NCI-H446 (cell line): ENCODE data around the gene CMTM5.
A peak's percentile ranks its signal among the peaks of the same experiment; 100 is the strongest.
"Not testable (repeated sequence)": the region's sequence is repeated elsewhere in the genome, so short reads cannot be mapped to it uniquely, and the experiment has no call there.

ENCODE experiments used
- DNase-seq, 2 experiments: peaks; one replicate each; lab custom pipeline; 2025; lab: John Stamatoyannopoulos, UW

Gene CMTM5

GRCh38 chr14:23378612-23379220 lies 1.9 kb downstream of the CMTM5 start:
- no peak for DNase-seq

GRCh38 chr14:23379366-23380196 lies 2.7 kb downstream of the CMTM5 start:
- peak; percentile 4 to 41 for DNase-seq

DNA sequence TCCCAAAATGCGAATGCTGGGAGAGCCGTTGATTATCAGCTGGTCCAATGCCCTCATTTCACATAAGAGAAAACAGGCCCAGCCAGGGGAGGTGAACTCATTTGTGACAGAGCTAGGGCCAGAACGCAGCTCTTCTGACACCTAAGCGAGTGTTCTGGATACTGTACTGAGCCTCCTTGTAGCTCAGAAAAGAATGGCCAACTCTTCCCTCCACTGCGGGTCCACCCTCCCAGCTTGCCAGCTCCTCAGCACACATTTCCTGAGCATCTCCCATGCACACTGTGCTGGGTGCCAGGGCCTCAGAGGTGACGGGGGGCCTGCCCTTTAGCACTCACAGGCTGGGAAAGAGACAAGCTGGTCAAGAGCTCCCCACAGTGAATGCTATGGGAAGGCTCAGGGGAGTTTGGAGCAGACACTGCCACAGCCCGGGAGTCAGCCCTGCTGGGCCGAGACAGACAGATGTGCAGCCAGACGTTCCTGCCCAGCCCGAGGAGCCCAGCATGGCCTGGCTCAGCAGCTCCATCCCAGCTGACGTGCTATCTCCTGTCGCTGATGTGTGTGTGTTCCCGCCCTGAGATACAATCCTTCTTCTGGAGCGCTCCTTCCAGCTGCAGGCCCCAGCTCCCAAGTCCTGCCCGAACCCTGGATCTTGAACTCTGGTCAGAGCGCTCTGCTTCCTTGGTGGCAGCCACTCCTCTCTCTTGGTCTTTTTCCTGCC lies 3.5 kb downstream of the CMTM5 start:
- DNase-seq, result no peak

- DNase-seq, result no peak
Observed at GRCh38 chr14:23380976-23381375, 4.1 kb downstream of the CMTM5 start.

DNA sequence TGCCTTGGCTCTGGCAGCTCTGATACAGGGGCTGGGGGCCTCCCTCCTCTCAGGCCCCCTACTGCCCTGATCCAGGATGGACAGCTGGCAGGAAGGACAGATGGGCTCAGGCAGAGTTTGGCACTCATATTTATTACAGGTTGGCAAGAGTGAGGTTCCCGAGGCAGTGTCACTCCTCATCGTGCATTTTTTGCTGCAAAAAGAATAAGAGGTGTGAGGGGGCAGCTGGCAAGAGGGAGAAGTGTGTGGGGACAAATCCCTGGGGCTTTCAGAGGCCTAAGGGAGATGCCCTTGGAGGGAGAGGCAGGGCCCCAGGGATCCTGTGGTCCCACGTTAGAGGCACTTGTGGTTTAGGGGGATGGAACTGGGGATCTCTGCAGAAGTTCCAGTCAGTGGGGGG lies 5.0 kb downstream of the CMTM5 start:
- DNase-seq, result no peak

- DNase-seq, result no peak
Observed at GRCh38 chr14:23382276-23382675, 5.4 kb downstream of the CMTM5 start.

DNA sequence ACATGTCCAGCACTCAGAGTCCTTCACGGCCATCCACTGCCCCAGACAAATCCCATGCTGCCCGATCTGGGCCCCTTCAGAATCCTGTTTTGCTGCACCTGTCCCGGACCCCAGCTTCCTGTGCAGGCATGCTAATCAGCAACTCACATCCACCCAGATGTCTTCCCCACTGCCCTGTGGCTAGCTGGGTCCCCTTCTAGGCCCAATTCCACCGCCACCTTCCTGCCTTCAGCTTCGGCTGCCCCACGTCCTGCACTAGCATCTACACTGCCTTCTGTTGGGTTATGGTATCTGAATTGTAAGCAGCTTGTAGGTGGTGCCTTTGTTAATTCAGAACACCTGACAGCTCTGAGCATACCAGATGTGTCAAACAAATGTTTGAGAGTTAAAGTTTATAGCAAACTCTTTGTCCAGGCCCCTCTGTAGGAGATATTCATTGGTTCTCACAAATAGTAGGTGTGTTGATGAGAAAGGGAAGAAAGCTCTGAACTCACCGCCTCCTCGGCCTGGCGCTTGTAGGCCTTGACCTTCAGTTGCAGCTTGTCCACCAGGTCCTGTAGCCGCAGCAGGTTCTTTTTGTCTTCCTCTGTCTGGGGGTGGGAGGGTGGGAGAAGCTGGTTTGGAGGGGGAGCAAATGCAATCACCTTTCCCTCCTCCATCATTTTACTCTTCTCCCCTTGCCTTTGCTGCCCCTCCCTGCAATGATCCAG lies 6.0 kb downstream of the CMTM5 start:
- no peak for DNase-seq

DNA sequence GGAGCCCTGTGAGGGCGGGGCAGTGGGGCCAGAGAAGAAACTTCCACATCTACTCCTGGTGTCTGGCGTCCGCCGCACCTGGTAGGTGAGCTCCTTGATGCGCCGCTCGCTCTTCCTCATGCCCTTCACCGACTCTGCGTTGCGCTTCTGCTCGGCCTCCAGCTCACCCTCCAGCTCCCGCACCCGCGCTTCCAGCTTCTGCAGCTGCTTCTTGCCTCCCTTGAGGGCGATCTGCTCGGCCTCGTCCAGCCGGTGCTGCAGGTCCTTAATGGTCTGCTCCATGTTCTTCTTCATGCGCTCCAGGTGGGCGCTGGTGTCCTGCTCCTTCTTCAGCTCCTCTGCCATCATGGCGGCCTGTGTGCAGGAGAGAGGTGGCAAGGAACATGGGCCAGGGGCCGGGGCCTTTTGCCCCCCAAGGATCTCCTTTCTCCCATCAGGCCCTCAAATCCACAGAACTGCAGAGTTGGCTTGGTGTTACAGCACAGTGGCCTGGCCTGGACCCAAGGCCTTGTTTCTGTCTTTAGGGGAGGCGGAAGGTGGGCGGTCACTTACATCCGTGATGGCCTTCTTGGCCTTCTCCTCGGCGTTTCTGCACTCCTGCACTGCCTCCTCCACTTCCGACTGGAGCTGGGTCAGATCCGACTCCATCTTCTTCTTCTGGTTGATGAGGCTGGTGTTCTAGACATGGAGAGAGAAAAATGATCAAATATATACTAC lies 7.7 kb downstream of the CMTM5 start:
- no peak for DNase-seq

DNA sequence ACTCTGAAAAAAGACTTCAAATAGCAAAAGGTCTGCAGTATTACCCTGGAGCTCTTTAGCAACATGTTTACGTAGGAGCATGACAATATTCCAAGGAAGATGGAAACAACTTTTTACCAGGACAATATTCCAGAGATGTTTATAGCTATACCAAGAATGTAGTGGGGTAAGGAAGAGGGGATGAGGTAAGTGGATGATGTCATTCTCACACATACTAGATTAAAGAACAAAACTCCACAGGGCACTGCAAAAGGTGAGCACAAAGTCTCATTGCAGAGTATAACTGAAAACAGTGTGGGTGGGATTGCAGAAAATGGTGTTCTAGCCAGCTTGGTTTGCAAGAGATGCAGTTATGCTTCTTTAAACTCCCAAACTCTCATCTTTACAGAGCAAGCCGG lies 8.4 kb downstream of the CMTM5 start:
- DNase-seq, result no peak

DNA sequence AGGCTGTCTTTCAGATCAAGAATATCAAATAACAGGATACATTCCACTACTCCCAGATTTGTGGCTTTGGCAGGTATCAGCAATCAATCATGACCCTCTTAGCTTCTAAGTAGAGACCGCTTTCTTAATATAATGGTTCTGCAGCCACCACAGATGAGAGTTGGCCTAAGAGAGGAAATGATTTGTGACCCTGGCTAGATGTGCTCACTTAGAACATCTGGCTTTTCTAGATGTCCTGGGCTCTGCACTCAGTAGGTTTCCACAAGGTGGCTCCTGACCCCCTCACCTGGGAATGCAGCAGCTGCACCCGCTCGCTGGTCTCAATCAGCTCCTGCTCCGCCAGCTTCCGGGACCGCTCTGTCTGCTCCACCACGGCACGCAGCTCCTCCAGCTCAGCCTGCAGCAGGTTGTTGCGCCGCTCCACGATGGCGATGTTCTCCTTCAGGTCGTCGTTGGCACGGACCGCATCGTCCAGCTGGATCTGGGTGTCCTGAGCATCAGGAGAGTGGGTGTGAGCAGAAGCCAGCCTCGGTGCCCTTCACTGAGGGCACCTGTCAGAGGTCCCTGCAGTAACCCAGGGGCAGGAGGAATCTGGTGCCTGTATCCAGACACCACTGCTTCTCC lies 8.9 kb downstream of the CMTM5 start:
- DNase-seq, result no peak

DNA sequence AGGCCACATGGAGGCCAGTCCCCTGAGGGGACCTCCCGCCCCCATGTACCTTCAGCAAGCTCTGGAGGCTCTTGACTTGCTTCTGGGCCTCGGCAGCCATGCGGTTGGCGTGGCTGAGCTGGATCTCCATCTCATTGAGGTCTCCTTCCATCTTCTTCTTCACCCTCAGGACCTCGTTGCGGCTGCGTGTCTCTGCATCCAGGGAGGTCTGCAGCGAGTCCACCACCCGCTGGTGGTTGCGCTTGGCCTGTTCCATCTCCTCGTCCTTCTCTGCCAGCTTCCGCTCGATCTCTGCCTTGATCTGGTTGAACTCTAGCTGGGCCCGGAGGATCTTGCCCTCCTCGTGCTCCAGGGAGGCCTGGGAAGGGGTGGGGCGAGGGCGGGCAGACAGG lies 9.4 kb downstream of the CMTM5 start:
- DNase-seq, result not testable (repeated sequence)

GRCh38 chr14:23386999-23387398 lies 10.2 kb downstream of the CMTM5 start:
- no peak for DNase-seq

GRCh38 chr14:23387916-23388882 lies 11.4 kb downstream of the CMTM5 start:
- no peak for DNase-seq

DNA sequence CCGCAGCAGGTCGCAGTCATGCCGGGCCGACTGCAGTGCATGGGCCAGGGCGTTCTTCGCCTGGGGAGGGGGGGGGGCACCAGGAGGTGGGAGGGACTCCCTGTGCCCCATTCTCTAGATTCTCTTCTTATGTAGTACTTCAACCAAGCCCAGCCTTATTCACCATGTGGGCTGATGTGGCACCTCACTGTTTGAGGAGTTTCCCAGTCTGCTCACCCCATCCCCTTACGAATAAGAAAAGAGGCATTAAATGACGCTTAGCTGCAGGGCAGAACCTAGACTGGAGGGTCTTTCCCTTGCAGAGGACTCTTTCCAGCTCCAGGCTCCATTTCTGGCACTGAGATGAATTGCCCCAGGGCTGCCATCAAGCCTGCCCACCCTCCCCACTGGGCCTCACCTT lies 12.2 kb downstream of the CMTM5 start:
- DNase-seq, result no peak

GRCh38 chr14:23389396-23389795 lies 12.6 kb downstream of the CMTM5 start:
- no peak for DNase-seq

- not testable (repeated sequence) for DNase-seq
Observed at GRCh38 chr14:23389871-23390270, 13.0 kb downstream of the CMTM5 start.

- DNase-seq, result no peak
Observed at GRCh38 chr14:23392613-23393012, 15.8 kb downstream of the CMTM5 start.

DNA sequence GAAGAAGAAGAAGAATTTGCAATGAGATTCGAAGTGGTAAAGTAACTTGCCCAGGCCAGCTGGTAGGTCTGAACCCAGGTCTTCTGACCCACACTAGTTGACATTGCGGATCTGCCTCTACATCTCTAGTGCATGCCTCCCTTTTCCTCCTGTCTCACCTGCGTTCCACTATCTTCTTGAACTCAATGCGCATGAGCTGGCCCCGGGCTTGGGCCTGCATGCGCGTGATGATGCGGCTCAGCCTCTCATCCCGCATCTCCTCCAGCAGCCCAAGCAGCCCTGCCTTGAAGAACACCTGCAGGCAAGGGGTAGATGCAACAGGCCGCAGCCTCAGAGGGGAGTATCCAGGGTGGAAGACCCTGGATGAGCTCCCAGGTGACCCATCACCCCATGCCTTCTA lies 19.3 kb downstream of the CMTM5 start:
- DNase-seq, result no peak

- DNase-seq, result no peak
Observed at GRCh38 chr14:23396781-23397407, 20.0 kb downstream of the CMTM5 start.

DNA sequence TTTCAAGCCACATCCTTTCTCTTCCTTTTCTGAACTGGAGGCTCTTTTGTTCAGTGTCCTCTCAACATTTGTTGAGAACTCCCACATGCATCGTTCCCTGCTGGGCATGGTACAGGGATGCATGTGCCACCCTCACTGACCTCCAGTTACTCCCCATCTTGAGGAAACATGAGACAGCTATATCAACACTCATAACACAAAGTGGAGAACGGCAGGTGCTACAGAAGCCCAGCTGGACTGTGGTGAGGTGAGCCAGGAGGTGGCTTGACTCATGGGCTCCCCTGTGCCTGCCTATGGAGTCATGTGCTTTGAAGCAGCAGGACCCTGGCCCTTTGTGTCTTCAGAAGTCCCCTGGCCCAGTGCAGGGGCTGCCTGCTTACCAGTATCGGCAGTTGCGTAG lies 21.5 kb downstream of the CMTM5 start:
- no peak for DNase-seq
